Type B pancreatic cell (in vitro differentiated cells): Measurements from ENCODE around the gene EDN2. TPM values are rescaled to one million over a fixed set of nuclear protein-coding genes. Genes with fewer than 3 reads are reported as not detected.
A peak's percentile ranks its signal among the peaks of the same experiment; 100 is the strongest.

Source experiments
- DNase-seq: peaks from one replicate; pipeline ENCODE4 v3.0.0; 2021; ENCODE audit warnings: mixed read lengths; ENCODE audit not compliant: unreplicated experiment; ENCODE audit errors: extremely low spot score
- H3K27ac Mint-ChIP-seq: 2 replicates; pipeline ENCODE4 v1.8.0; 2021; ENCODE audit warnings: mild to moderate bottlenecking, mixed read lengths
- H3K27me3 Mint-ChIP-seq: 2 replicates; pipeline ENCODE4 v1.8.0; 2021; ENCODE audit warnings: mixed read lengths
- H3K36me3 Mint-ChIP-seq: 2 replicates; pipeline ENCODE4 v1.8.0; 2021; ENCODE audit warnings: mixed read lengths
- H3K4me1 Mint-ChIP-seq: one replicate; pipeline ENCODE4 v1.8.0; 2021; ENCODE audit warnings: mixed read lengths; ENCODE audit not compliant: unreplicated experiment
- H3K4me3 Mint-ChIP-seq: 2 replicates; pipeline ENCODE4 v1.8.0; 2021; ENCODE audit warnings: mild to moderate bottlenecking, mixed read lengths
- H3K9me3 Mint-ChIP-seq: 2 replicates; pipeline ENCODE4 v1.8.0; 2021; ENCODE audit warnings: mixed read lengths
- total RNA-seq: library from RNA; stranded (reverse); gene quantifications from 2 replicates; pipeline ENCODE4 v1.2.1, GENCODE V29; 2021; ENCODE audit warnings: low replicate concordance
- TF ChIP-seq, protein P1 (sequence below): fragments of 200-600 bp; sonication (generic); conservative IDR thresholded peaks from 2 replicates; pipeline ENCODE4 v1.5.0; 2021; ENCODE audit warnings: antibody characterized with exemption, mild to moderate bottlenecking

EDN2 gene
- total RNA-seq, 1 donor from 2014 or later: 0.24 TPM

DNA sequence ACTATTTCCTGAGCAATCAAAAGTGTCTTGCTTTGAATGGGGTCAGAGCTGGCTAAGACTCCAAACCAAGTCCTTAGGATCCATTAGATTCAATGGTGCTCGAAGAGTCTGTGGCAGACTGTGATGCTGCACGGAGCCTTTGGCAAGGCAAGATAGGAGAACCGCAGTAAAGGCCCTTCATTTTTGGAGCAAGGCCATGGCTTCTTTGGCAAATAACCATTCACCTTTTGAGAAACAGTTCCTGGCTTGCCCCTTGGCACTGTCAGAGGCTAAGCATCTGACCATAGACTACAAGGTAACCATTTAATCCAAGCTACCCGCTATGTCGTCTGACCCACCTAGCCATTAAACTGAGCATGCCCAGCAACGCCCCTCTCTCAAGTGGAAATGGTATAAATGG, 45.2 kb downstream of the EDN2 start:
- H3K9me3 Mint-ChIP-seq: no peaks in the 10 kb centered on the region
- no peak for DNase-seq
- TF ChIP-seq, protein P1, sequence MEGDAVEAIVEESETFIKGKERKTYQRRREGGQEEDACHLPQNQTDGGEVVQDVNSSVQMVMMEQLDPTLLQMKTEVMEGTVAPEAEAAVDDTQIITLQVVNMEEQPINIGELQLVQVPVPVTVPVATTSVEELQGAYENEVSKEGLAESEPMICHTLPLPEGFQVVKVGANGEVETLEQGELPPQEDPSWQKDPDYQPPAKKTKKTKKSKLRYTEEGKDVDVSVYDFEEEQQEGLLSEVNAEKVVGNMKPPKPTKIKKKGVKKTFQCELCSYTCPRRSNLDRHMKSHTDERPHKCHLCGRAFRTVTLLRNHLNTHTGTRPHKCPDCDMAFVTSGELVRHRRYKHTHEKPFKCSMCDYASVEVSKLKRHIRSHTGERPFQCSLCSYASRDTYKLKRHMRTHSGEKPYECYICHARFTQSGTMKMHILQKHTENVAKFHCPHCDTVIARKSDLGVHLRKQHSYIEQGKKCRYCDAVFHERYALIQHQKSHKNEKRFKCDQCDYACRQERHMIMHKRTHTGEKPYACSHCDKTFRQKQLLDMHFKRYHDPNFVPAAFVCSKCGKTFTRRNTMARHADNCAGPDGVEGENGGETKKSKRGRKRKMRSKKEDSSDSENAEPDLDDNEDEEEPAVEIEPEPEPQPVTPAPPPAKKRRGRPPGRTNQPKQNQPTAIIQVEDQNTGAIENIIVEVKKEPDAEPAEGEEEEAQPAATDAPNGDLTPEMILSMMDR: no peak
- H3K36me3 Mint-ChIP-seq: no peaks in the 10 kb centered on the region
- no peak overlapping the region for H3K4me3 Mint-ChIP-seq
- peaks cover 26% of the 10 kb centered on the region for H3K4me1 Mint-ChIP-seq
- peaks cover 22% of the 10 kb centered on the region for H3K27me3 Mint-ChIP-seq
- H3K27ac Mint-ChIP-seq: no peak overlapping the region

GRCh38 chr1:41438711-41439110, 45.8 kb downstream of the EDN2 start:
- H3K4me3 Mint-ChIP-seq: no peak overlapping the region
- peaks cover 30% of the 10 kb centered on the region for H3K4me1 Mint-ChIP-seq
- H3K9me3 Mint-ChIP-seq: no peaks in the 10 kb centered on the region
- peaks cover 25% of the 10 kb centered on the region for H3K27me3 Mint-ChIP-seq
- DNase-seq: no peak
- H3K27ac Mint-ChIP-seq: no peak overlapping the region
- no peaks in the 10 kb centered on the region for H3K36me3 Mint-ChIP-seq
- TF ChIP-seq, protein P1: no peak

- Mint-ChIP-seq H3K36me3 (no peaks in the 10 kb centered on the region), H3K4me3 (no peak overlapping the region), H3K9me3 (no peaks in the 10 kb centered on the region), H3K27ac (no peak overlapping the region), H3K27me3 (peaks cover 29% of the 10 kb centered on the region), H3K4me1 (peaks cover 42% of the 10 kb centered on the region)
- no peak for DNase-seq
- TF ChIP-seq, protein P1: no peak
Measured at GRCh38 chr1:41437011-41437355, 47.5 kb downstream of the EDN2 start.

DNA sequence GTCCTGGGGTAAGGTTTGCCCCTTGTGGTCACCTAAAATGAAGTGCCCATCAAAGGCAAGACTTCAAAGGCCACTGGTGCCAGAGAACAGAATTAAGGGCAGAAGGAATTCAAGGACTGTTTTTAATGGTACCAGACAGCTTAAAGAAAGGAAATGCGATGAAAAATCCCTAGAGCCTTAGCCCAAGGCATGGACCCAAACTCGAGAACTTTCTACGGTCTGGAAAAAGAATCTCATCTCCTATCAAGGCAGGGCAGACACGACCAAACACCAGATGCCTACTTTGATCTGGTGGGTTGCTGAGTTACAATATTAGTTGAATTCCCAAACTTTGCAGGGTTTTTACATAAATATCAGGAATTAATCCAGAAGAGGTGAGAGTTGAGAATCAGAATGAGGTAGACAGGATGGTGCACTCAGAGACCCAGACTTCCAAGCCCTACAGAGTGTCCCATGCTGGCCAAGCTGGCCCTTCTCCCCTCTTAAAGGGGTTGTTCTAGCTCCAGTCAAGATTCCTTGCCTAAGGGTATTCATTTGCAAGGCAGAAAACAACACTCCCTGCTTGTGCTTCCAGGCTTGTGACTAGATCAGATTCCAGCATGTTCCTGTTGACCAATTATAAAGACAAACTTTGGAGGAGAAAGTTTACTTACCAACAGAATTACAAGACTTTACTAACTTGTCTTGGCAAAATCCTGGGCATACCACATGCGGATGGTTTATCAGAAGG, 48.0 kb downstream of the EDN2 start:
- Mint-ChIP-seq H3K36me3 (no peaks in the 10 kb centered on the region), H3K4me3 (no peak overlapping the region), H3K9me3 (no peaks in the 10 kb centered on the region), H3K27ac (no peak overlapping the region), H3K27me3 (peaks cover 29% of the 10 kb centered on the region), H3K4me1 (peaks cover 42% of the 10 kb centered on the region)
- DNase-seq: no peak
- TF ChIP-seq, protein P1: no peak

GRCh38 chr1:41435570-41436178, 48.8 kb downstream of the EDN2 start:
- peak overlapping the region; percentile 34 for H3K27ac Mint-ChIP-seq
- TF ChIP-seq, protein P1: no peak
- H3K4me3 Mint-ChIP-seq: no peak overlapping the region
- peaks cover 29% of the 10 kb centered on the region for H3K27me3 Mint-ChIP-seq
- DNase-seq: no peak
- H3K9me3 Mint-ChIP-seq: no peaks in the 10 kb centered on the region
- H3K36me3 Mint-ChIP-seq: no peaks in the 10 kb centered on the region
- H3K4me1 Mint-ChIP-seq: peaks cover 42% of the 10 kb centered on the region
